HepG2 (cell line): Measurements from ENCODE around the gene MXRA8. TPM values are rescaled to one million over a fixed set of nuclear protein-coding genes. Genes with fewer than 3 reads are reported as not detected.
A peak's percentile ranks its signal among the peaks of the same experiment; 100 is the strongest.

ENCODE experiments used
- ATF1 ChIP-seq: IDR thresholded peaks from 2 replicates; pipeline ENCODE4 v1.6.1; 2016; ENCODE audit warnings: mild to moderate bottlenecking, control low read depth
- ETV6 ChIP-seq: sonication (generic); formaldehyde crosslinking; conservative IDR thresholded peaks from 2 replicates; pipeline ENCODE4 v1.4.0; 2020; ENCODE audit warnings: missing genetic modification reagents
- GABPB1 ChIP-seq: IDR thresholded peaks from 2 replicates; pipeline ENCODE4 v1.6.1; 2016; ENCODE audit warnings: mild to moderate bottlenecking, missing genetic modification reagents, moderate library complexity, missing compliant biosample characterization
- NAIF1 ChIP-seq: sonication (generic); formaldehyde crosslinking; IDR thresholded peaks from 2 replicates; pipeline ENCODE4 v1.5.0; 2020; ENCODE audit warnings: mild to moderate bottlenecking, missing genetic modification reagents, borderline replicate concordance
- NBN ChIP-seq: fragments of 450-650 bp; conservative IDR thresholded peaks from 2 replicates; pipeline ENCODE4 v1.6.1; 2017
- NPAS2 ChIP-seq: sonication (generic); formaldehyde crosslinking; IDR thresholded peaks from 2 replicates; pipeline ENCODE4 v1.8.0; 2022; ENCODE audit warnings: mild to moderate bottlenecking, missing genetic modification reagents, borderline replicate concordance
- POGK ChIP-seq: sonication (generic); formaldehyde crosslinking; conservative IDR thresholded peaks from 2 replicates; pipeline ENCODE4 v1.8.0; 2022; ENCODE audit warnings: mild to moderate bottlenecking, moderate library complexity, missing genetic modification reagents
- TARDBP ChIP-seq: sonication (generic); formaldehyde crosslinking; IDR thresholded peaks from 2 replicates; pipeline ENCODE4 v1.8.0; 2022; ENCODE audit warnings: mild to moderate bottlenecking, missing genetic modification reagents
- ZIK1 ChIP-seq: sonication (generic); formaldehyde crosslinking; IDR thresholded peaks from 2 replicates; pipeline ENCODE4 v1.5.0; 2020; ENCODE audit warnings: mild to moderate bottlenecking, low read depth, missing genetic modification reagents, borderline replicate concordance
- ZKSCAN1 ChIP-seq: fragments of 150-350 bp; IDR thresholded peaks from 2 replicates; pipeline ENCODE4 v1.6.1; 2014; ENCODE audit warnings: low read length
- ZMYM3 ChIP-seq: sonication (generic); formaldehyde crosslinking; IDR thresholded peaks from 2 replicates; pipeline ENCODE4 v1.5.1; 2020; ENCODE audit warnings: mild to moderate bottlenecking, missing genetic modification reagents
- ZNF382 ChIP-seq: sonication (generic); formaldehyde crosslinking; IDR thresholded peaks from 2 replicates; pipeline ENCODE4 v1.5.0; 2020; ENCODE audit warnings: missing genetic modification reagents, mild to moderate bottlenecking, borderline replicate concordance
- ZNF550 ChIP-seq: sonication (generic); formaldehyde crosslinking; IDR thresholded peaks from 2 replicates; pipeline ENCODE4 v1.4.0; 2020; ENCODE audit warnings: mild to moderate bottlenecking, missing genetic modification reagents, borderline replicate concordance
- ZNF557 ChIP-seq: sonication (generic); formaldehyde crosslinking; IDR thresholded peaks from 2 replicates; pipeline ENCODE4 v1.4.0; 2020; ENCODE audit warnings: missing genetic modification reagents
- ZNF605 ChIP-seq: sonication (generic); formaldehyde crosslinking; IDR thresholded peaks from 2 replicates; pipeline ENCODE4 v1.8.0; 2022; ENCODE audit warnings: mild to moderate bottlenecking, missing genetic modification reagents
- ZNF616 ChIP-seq: sonication (generic); formaldehyde crosslinking; IDR thresholded peaks from 2 replicates; pipeline ENCODE4 v1.5.0; 2020; ENCODE audit warnings: low read depth, mild to moderate bottlenecking, missing genetic modification reagents
- ZNF761 ChIP-seq: sonication (generic); formaldehyde crosslinking; conservative IDR thresholded peaks from 2 replicates; pipeline ENCODE4 v1.4.0; 2020; ENCODE audit warnings: mild to moderate bottlenecking, missing genetic modification reagents
- ZNF816 ChIP-seq: sonication (generic); formaldehyde crosslinking; IDR thresholded peaks from 2 replicates; pipeline ENCODE4 v1.8.0; 2022; ENCODE audit warnings: missing genetic modification reagents, mild to moderate bottlenecking, borderline replicate concordance
- polyA plus RNA-seq, 8 experiments: library from polyadenylated mRNA; depleted of rRNA in 3 of 8; stranded (reverse) in 7 of 8; unstranded in 1 of 8; fragments of >200 nt; fragmentation: Illumina TruSeq in 4 of 8; extraction: Trizol in 4 of 8; gene quantifications; 2 replicates each; pipeline versions ENCODE4 v1.2.1 to v1.2.3, GENCODE V29; 2011 to 2016; ENCODE audit warnings: low read depth in 4 of 8, missing spikeins in 1 of 8, mixed read lengths in 1 of 8; ENCODE audit not compliant: insufficient read depth in 1 of 8
- total RNA-seq, 5 experiments: library from RNA; depleted of rRNA; stranded (reverse); fragments of >200 nt; fragmentation: Illumina TruSeq; extraction: Trizol; gene quantifications; 2 replicates each; pipeline ENCODE4 v1.2.3, GENCODE V29; 2016; ENCODE audit warnings: low read depth in 1 of 5
- TF ChIP-seq, protein P1 (sequence below): sonication (generic); formaldehyde crosslinking; IDR thresholded peaks from 2 replicates; pipeline ENCODE4 v1.4.0; 2020; ENCODE audit warnings: missing genetic modification reagents, borderline replicate concordance
- TF ChIP-seq, protein P2 (sequence below): sonication (generic); formaldehyde crosslinking; IDR thresholded peaks from 2 replicates; pipeline ENCODE4 v1.5.0; 2020; ENCODE audit warnings: mild to moderate bottlenecking, missing genetic modification reagents

Gene MXRA8
- total and polyA plus RNA-seq, 2 of the 13 experiments (the other 11 are each of a cell fraction or from before 2014, with no cell fraction given), result 19.8 to 44.8 TPM

DNA sequence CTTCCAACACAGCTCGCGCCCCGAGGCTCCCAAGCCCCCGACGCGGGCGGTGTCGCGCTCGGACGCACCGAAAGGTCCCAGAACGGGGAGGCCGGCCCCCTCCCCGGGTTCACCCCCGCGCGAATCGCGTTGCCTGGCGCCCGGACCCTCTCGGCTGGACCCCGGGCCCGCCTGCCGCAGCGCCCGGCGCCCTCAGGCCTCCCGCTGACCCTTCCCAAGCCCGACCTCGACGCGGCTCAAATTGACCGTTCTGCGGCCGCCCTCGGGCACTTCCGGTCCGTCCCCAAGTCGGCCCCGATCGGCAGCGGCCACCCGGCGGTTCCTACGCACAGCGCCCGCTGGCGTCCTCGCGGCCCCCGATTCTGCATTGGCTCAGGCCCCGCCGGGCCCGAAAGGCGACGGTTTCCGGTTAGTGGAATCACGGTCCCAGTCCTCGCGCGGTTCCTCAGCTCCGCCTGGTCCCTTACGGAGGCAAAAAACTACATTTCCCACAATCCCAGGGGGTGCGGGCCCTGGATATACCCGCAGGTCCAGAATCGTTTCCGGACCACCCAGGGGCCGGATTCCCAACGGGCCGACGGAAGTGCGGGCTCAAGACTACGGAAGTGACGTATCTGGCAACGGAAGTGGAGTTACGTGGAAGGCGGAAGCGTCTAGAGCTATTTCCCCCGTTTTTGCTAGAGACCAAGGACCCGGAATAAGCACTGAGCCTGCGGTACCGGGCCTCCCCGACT lies 16.7 kb upstream of the MXRA8 start, which contains the start of gene AURKAIP1 (continued):
- TF ChIP-seq, protein P1, sequence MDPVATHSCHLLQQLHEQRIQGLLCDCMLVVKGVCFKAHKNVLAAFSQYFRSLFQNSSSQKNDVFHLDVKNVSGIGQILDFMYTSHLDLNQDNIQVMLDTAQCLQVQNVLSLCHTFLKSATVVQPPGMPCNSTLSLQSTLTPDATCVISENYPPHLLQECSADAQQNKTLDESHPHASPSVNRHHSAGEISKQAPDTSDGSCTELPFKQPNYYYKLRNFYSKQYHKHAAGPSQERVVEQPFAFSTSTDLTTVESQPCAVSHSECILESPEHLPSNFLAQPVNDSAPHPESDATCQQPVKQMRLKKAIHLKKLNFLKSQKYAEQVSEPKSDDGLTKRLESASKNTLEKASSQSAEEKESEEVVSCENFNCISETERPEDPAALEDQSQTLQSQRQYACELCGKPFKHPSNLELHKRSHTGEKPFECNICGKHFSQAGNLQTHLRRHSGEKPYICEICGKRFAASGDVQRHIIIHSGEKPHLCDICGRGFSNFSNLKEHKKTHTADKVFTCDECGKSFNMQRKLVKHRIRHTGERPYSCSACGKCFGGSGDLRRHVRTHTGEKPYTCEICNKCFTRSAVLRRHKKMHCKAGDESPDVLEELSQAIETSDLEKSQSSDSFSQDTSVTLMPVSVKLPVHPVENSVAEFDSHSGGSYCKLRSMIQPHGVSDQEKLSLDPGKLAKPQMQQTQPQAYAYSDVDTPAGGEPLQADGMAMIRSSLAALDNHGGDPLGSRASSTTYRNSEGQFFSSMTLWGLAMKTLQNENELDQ, result peak; percentile 58
- TF ChIP-seq, protein P2, sequence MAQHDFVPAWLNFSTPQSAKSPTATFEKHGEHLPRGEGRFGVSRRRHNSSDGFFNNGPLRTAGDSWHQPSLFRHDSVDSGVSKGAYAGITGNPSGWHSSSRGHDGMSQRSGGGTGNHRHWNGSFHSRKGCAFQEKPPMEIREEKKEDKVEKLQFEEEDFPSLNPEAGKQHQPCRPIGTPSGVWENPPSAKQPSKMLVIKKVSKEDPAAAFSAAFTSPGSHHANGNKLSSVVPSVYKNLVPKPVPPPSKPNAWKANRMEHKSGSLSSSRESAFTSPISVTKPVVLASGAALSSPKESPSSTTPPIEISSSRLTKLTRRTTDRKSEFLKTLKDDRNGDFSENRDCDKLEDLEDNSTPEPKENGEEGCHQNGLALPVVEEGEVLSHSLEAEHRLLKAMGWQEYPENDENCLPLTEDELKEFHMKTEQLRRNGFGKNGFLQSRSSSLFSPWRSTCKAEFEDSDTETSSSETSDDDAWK (CRISPR knock-in tag), result no peak
- TF ChIP-seq ZKSCAN1, result peak; percentile 55; the same call in 1 of the 2 replicates
- TF ChIP-seq NPAS2 (CRISPR knock-in tag), result no peak
- TF ChIP-seq NBN, result no peak
- TF ChIP-seq ZNF816, result peak; percentile 89; the same call in 1 of the 2 replicates
- no peak for TF ChIP-seq ZNF557
- TF ChIP-seq NAIF1, result peak; percentile 49; the same call in 1 of the 2 replicates
- TF ChIP-seq ETV6 (CRISPR knock-in tag), result peak; percentile 96
- no peak for TF ChIP-seq ZMYM3
- TF ChIP-seq ZNF761 (CRISPR knock-in tag), result peak; percentile 92
- 0 out of 2 replicates have a peak, but pooled peaks have one; percentile 65 for TF ChIP-seq ZNF616 (CRISPR knock-in tag)
- peak; percentile 89; the same call in 1 of the 2 replicates for TF ChIP-seq ZNF550 (CRISPR knock-in tag)
- TF ChIP-seq ZNF382 (CRISPR knock-in tag), result no peak
- peak; percentile 98 for TF ChIP-seq TARDBP (CRISPR knock-in tag)
- peak; percentile 98 for TF ChIP-seq POGK (CRISPR knock-in tag)
- no peak; the same call in 1 of the 2 replicates for TF ChIP-seq ZIK1 (CRISPR knock-in tag)
- TF ChIP-seq ZNF605, result peak; percentile 90
- peak; percentile 93 for TF ChIP-seq ATF1
- peak; percentile 98 for TF ChIP-seq GABPB1
